NB4 (cell line): ENCODE data around the gene MLEC.

ENCODE experiments used
- DNase-seq: peaks from one replicate; pipeline ENCODE4 v3.0.0; 2010; ENCODE audit warnings: low read depth
- H3K4me3 ChIP-seq: one replicate; pipeline ENCODE4 v1.5.1; 2011; ENCODE audit warnings: mild to moderate bottlenecking, low read depth, low read length, moderate library complexity
- MAX ChIP-seq: IDR thresholded peaks from 2 replicates; pipeline ENCODE4 v1.6.1; 2011; ENCODE audit warnings: low read depth, low read length
- MYC ChIP-seq: IDR thresholded peaks from 2 replicates; pipeline ENCODE4 v1.6.1; 2011; ENCODE audit warnings: low read depth, low read length
- POLR2A ChIP-seq: IDR thresholded peaks from 2 replicates; pipeline ENCODE4 v1.6.1; 2011; ENCODE audit warnings: mild to moderate bottlenecking; ENCODE audit not compliant: insufficient read length; ENCODE audit errors: extremely low read depth
- TF ChIP-seq, protein P1 (sequence below): IDR thresholded peaks from one replicate; pipeline ENCODE4 v1.5.1; 2012; ENCODE audit warnings: low read depth, low read length

The MLEC gene

DNA sequence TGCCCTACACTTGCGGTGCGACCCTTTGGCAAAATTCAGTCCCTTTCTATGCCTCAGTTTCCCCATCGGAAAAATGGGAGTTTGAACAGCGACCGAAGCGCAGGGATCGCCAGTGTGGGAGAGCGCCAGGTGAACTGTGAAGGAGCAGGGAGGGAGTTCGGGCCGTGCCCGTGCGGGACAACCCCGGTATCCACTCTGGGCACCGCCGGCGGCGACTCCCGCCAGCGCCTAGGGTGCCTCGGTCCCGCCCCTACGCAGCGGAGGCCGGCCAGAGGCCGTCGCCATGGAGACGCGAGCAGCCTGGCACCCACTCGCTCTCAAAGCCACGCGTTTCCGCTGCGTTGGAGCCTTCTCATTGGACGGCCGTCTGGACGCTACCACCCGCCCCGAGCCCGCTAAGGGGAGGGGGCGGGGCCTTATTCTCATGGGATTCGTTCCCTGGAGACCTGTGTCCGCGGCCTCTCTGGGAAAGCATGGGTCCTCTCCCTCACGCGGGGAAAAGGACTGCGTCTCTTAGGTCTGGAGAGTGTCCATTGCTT, 729 bp upstream of the MLEC start:
- H3K4me3 ChIP-seq: peak overlapping the region; percentile 84

DNA sequence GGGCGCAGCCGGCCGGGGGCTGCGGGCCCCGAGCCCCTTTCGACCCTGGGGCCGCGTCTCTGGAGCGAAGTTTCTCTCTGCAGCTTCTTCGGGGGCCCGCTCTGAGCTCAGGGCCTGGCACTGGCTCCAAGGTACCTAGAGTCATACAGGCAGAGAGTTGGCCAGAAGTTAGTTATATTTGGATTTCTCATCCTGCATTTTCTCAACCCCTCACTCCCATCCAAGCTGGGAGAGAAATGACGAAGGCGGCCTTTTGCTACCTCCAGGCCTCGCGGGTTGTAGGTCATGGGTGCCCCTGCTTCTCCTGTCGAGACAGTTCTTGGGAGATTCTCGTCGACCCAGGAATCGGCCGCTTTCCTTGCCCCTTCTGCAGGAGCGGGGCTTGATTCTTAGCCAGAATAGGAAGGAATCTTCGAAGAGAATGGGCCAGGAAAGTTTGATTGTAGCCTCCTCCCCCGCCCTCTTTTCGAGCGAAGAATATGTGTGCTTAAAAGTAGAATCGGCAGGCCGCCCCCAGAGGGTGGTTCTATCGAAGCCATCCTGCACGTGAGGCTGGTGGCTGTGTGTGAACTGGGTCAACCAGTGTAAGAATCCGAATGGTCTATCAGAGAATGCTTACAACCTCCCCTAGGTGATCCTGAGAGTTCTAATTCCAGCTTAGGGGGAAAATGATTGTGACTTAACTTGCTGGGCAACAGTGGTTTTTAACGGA, 785 bp downstream of the MLEC start:
- H3K4me3 ChIP-seq: peak overlapping the region; percentile 92
- TF ChIP-seq POLR2A: no peak
- peak; percentile 54 for TF ChIP-seq MAX
- peak; percentile 16; the same call in 1 of the 2 replicates for TF ChIP-seq MYC
- TF ChIP-seq, protein P1, sequence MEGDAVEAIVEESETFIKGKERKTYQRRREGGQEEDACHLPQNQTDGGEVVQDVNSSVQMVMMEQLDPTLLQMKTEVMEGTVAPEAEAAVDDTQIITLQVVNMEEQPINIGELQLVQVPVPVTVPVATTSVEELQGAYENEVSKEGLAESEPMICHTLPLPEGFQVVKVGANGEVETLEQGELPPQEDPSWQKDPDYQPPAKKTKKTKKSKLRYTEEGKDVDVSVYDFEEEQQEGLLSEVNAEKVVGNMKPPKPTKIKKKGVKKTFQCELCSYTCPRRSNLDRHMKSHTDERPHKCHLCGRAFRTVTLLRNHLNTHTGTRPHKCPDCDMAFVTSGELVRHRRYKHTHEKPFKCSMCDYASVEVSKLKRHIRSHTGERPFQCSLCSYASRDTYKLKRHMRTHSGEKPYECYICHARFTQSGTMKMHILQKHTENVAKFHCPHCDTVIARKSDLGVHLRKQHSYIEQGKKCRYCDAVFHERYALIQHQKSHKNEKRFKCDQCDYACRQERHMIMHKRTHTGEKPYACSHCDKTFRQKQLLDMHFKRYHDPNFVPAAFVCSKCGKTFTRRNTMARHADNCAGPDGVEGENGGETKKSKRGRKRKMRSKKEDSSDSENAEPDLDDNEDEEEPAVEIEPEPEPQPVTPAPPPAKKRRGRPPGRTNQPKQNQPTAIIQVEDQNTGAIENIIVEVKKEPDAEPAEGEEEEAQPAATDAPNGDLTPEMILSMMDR: no peak
- peak; percentile 63 for DNase-seq

More for the DNA sequence above, 729 bp upstream of the MLEC start:
- TF ChIP-seq, protein P1: no peak
- 0 out of 2 replicates have a peak, but pooled peaks have one; percentile 26 for TF ChIP-seq MYC
- peak; percentile 81 for TF ChIP-seq POLR2A
- no peak; the same call in none of the 2 replicates for TF ChIP-seq MAX
- DNase-seq: peak; percentile 100

DNA sequence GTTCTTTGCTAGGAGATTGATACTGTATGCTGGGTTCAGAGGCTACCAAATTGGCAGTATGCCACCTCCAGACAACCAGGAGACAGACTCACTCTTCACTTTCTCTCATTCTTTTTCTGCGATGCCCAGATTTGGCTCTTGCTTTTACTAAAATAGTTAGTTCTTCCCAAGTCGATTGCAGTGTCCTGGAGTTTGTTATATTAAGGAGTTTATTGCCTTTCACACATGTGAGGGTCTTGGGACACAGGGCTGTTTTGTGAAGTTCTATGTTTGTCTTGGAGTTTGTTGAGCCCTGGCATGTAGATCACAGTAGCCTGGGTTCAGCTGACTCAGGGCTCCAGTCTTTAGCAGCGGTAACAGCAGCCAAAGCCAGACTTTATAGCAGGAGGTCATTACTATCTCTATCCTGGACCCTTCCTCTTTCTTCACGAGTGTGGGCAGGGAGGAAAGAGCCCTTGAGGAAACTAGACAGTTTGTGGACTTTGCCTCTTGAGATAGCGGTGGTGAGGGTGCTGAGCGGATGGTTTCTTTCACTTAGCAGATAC, 1.6 kb downstream of the MLEC start:
- H3K4me3 ChIP-seq: peak overlapping the region; percentile 92
- TF ChIP-seq, protein P1: no peak
- TF ChIP-seq MAX: 0 out of 2 replicates have a peak, but pooled peaks have one; percentile 18
- TF ChIP-seq MYC: peak; percentile 45; the same call in 1 of the 2 replicates
- DNase-seq: peak; percentile 84

GRCh38 chr12:120689397-120690082, 2.6 kb downstream of the MLEC start:
- TF ChIP-seq MAX: no peak
- no peak for TF ChIP-seq MYC
- TF ChIP-seq, protein P1: no peak
- H3K4me3 ChIP-seq: peak overlapping the region; percentile 92
- peak; percentile 37 for DNase-seq

DNA sequence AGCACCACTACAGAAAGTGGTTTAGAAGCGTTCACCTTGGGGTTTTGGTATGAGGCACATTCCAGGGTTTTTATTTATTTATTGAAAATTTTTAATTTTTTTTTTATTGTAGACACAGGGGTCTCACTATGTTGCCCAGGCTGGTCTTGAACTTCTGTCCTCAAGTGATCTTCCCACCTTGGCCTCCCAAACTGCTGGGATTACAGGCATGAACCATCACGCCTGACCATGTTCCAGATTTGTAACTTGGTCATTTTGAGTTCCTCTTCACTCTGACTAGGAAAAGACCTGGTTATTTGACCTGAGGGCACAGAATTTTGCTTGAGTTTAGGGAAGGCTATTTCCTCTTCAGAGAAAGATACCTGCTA, 3.1 kb downstream of the MLEC start:
- DNase-seq: no peak
- TF ChIP-seq, protein P1: no peak
- TF ChIP-seq POLR2A (no peak), MAX (no peak), MYC (no peak)
- H3K4me3 ChIP-seq: peak overlapping the region; percentile 92
